Measurements from ENCODE around the gene LILRA6. TPM values are rescaled to one million over a fixed set of nuclear protein-coding genes. Genes with fewer than 3 reads are reported as not detected.
"Not testable (repeated sequence)": the region's sequence is repeated elsewhere in the genome, so short reads cannot be mapped to it uniquely, and the experiment has no call there.

The LILRA6 gene
- total RNA-seq, 1 donor from 2014 or later: not detected

DNA sequence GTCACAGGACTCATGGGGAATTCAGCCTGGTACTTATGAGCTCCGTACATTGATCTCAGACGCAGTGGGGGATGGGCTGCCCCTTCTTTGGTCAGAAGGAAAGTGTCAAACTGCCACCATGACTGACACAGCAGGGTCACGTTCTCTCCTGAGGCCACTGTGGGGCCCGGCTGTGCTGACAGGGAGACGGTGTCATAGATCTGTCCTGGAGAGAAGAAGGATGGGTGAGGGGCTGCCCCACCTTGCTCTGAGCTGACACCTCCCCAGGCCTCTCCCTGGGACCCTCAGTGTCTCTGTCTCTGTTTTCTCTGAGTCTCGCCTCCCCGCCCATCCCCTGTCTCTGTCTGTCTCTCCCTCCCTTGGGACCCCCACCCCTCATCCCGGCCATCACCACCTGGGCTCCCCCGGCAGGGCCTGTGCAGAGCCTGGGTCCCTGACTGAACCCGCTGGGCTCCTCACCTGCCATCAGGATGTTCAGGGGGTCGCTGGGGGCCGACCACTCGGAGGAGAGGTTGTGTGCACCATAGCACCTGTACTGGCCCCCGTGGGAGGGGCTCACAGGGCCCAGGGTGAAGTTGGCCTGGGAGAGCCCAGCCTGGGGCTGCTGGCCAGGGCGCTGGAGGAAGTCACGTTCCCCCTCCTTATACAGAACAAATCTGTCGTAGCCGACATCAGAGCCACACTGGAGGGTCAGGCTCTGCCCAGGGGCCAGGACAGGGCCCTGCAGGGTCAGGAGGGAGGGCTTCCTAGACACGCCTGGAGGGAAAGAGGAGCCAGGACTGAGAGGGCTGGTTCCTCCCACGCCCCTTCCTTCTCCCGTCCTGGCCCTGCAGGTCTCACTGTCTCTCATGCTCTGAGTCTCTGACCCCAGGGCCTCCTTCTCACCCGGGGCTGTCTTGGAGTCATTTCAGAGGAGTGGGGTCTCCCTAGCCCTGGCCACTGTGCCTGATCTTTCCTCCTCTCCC lies 1.9 kb downstream of the LILRA6 start:
- not testable (repeated sequence) for H3K4me2 ChIP-seq (ENCODE audit: low read length); H3K27ac ChIP-seq (ENCODE audit: low read depth, low read length); H3K4me1 ChIP-seq (ENCODE audit: insufficient read depth, low read length); H3K9me3 Mint-ChIP-seq (ENCODE audit: unreplicated experiment); H3K36me3 ChIP-seq (ENCODE audit: insufficient read depth, low read length); H3K4me3 Mint-ChIP-seq (ENCODE audit: unreplicated experiment); H3K36me3 Mint-ChIP-seq (ENCODE audit: low read depth, unreplicated experiment); DNase-seq (ENCODE audit: low read depth); H3K9me3 ChIP-seq (ENCODE audit: insufficient read depth, low read depth, low read length); H3K79me2 ChIP-seq (ENCODE audit: insufficient read depth, low read length); H2AFZ ChIP-seq (ENCODE audit: low read depth, low read length); FAIRE-seq; H4K20me1 ChIP-seq (ENCODE audit: insufficient read depth, low read length); H3K27me3 ChIP-seq (ENCODE audit: insufficient read depth, low read length); H3K9ac ChIP-seq (ENCODE audit: low read length); H3K4me3 ChIP-seq (ENCODE audit: insufficient read depth, low read depth, low read length); H3K4me1 Mint-ChIP-seq (ENCODE audit: low read depth, unreplicated experiment); H3K27ac Mint-ChIP-seq (ENCODE audit: unreplicated experiment)
- H3K27me3 Mint-ChIP-seq (ENCODE audit: low read depth, unreplicated experiment): peaks cover 31% of the 10 kb centered on the region

DNA sequence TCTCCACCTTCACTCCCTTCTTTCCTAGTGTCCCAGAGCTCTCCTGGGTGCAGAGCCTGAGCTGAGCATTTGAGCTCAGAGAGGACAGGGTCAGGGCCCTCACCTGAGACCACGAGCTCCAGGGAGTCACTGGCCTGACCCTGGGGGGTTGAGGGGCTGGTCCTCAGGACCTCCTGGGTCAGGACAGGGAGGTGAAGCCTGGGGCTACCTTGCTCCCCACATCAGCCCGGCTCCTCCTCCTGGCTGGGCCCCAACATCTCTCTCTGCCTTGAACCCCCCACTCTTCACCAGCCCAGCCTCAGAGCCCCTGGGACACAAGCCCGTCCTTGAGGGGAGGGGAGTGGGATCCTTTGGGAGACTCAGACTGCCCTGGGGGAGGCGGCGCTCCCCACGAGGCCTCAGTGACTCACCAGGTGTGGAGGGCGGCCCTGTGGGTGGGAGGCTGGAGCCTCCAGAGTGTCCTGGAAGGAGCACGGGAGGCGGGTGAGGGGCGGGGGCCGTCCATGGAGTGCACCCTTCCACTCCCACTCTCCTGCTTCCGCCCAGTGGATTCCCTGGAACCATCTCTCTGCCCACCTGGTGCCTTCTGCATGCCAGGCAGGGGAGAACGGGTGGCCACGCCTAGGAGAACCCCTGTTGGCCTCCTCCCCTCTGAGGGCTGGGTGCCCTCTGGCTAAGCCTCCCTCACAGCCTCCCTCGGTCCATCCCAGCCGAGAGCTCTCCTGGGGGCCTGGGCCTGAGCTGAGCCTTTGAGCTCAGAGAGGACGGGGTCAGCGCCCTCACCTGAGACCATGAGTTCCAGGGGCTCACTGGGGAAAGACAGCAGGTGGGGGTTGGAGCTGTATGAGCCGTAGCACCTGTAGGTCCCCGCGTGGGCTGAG lies 2.9 kb downstream of the LILRA6 start:
- H3K27ac ChIP-seq (ENCODE audit: low read depth, low read length); H3K36me3 Mint-ChIP-seq (ENCODE audit: low read depth, unreplicated experiment); H3K36me3 ChIP-seq (ENCODE audit: insufficient read depth, low read length); H4K20me1 ChIP-seq (ENCODE audit: insufficient read depth, low read length); H3K4me1 Mint-ChIP-seq (ENCODE audit: low read depth, unreplicated experiment); H3K79me2 ChIP-seq (ENCODE audit: insufficient read depth, low read length); FAIRE-seq; H2AFZ ChIP-seq (ENCODE audit: low read depth, low read length); H3K4me3 Mint-ChIP-seq (ENCODE audit: unreplicated experiment); H3K9me3 ChIP-seq (ENCODE audit: insufficient read depth, low read depth, low read length); DNase-seq (ENCODE audit: low read depth); H3K9ac ChIP-seq (ENCODE audit: low read length); H3K4me2 ChIP-seq (ENCODE audit: low read length); H3K4me1 ChIP-seq (ENCODE audit: insufficient read depth, low read length); H3K27ac Mint-ChIP-seq (ENCODE audit: unreplicated experiment); H3K4me3 ChIP-seq (ENCODE audit: insufficient read depth, low read depth, low read length); H3K27me3 ChIP-seq (ENCODE audit: insufficient read depth, low read length): not testable (repeated sequence)
- peaks cover 37% of the 10 kb centered on the region for H3K27me3 Mint-ChIP-seq (ENCODE audit: low read depth, unreplicated experiment)
- peaks cover 11% of the 10 kb centered on the region for H3K9me3 Mint-ChIP-seq (ENCODE audit: unreplicated experiment)

DNA sequence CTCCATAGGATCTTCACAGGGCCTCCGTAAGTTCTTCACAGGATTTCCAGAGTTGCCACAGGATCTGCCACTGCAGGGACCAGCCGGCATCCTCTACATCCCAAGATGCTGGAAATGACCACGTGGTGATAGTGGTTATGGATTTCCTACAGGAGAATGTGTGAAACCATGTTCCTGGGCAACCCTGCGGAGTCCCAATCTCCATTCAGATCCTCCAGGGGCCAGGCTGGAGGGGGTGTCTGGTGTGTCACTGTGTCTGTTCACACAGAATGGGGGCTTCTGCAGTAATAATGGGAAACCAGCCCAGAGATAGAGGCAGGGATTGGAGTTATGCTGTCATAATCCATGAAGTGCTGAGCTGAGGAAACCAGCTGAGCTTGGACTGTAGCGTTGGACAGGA lies 8.6 kb downstream of the LILRA6 start:
- Histone ChIP-seq H3K27me3 (ENCODE audit: insufficient read depth, low read length) (peaks cover 5% of the 10 kb centered on the region), H3K4me3 (ENCODE audit: insufficient read depth, low read depth, low read length) (no peak overlapping the region), H4K20me1 (ENCODE audit: insufficient read depth, low read length) (no peaks in the 10 kb centered on the region), H3K4me1 (ENCODE audit: insufficient read depth, low read length) (no peaks in the 10 kb centered on the region), H3K36me3 (ENCODE audit: insufficient read depth, low read length) (no peaks in the 10 kb centered on the region), H3K4me2 (ENCODE audit: low read length) (no peak overlapping the region), H2AFZ (ENCODE audit: low read depth, low read length) (no peak overlapping the region), H3K79me2 (ENCODE audit: insufficient read depth, low read length) (no peaks in the 10 kb centered on the region), H3K27ac (ENCODE audit: low read depth, low read length) (no peak overlapping the region), H3K9me3 (ENCODE audit: insufficient read depth, low read depth, low read length) (no peaks in the 10 kb centered on the region), H3K9ac (ENCODE audit: low read length) (no peak overlapping the region)
- peaks cover 24% of the 10 kb centered on the region for H3K9me3 Mint-ChIP-seq (ENCODE audit: unreplicated experiment)
- H3K36me3 Mint-ChIP-seq (ENCODE audit: low read depth, unreplicated experiment): peaks cover 5% of the 10 kb centered on the region
- FAIRE-seq: no peak
- H3K27ac Mint-ChIP-seq (ENCODE audit: unreplicated experiment): no peak overlapping the region
- DNase-seq (ENCODE audit: low read depth): no peak
- no peaks in the 10 kb centered on the region for H3K4me1 Mint-ChIP-seq (ENCODE audit: low read depth, unreplicated experiment)
- TF ChIP-seq, protein P1, sequence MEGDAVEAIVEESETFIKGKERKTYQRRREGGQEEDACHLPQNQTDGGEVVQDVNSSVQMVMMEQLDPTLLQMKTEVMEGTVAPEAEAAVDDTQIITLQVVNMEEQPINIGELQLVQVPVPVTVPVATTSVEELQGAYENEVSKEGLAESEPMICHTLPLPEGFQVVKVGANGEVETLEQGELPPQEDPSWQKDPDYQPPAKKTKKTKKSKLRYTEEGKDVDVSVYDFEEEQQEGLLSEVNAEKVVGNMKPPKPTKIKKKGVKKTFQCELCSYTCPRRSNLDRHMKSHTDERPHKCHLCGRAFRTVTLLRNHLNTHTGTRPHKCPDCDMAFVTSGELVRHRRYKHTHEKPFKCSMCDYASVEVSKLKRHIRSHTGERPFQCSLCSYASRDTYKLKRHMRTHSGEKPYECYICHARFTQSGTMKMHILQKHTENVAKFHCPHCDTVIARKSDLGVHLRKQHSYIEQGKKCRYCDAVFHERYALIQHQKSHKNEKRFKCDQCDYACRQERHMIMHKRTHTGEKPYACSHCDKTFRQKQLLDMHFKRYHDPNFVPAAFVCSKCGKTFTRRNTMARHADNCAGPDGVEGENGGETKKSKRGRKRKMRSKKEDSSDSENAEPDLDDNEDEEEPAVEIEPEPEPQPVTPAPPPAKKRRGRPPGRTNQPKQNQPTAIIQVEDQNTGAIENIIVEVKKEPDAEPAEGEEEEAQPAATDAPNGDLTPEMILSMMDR (IDR thresholded peaks at IDR 0.05; ENCODE audit: insufficient read depth, low read depth, low read length): no peak
- TF ChIP-seq EZH2 (IDR thresholded peaks at IDR 0.05; ENCODE audit: insufficient read depth, low read length): no peak
- peaks cover 57% of the 10 kb centered on the region for H3K27me3 Mint-ChIP-seq (ENCODE audit: low read depth, unreplicated experiment)
- H3K4me3 Mint-ChIP-seq (ENCODE audit: unreplicated experiment): no peak overlapping the region

Measured in astrocyte (in vitro differentiated cells and primary cell).